ENCODE measurements around the gene DCUN1D3.

DCUN1D3 gene

GRCh38 chr16:20822521-20823325, 77.4 kb downstream of the DCUN1D3 start:
- Histone ChIP-seq H3K9me3 (no peaks in the 10 kb centered on the region), H3K27ac (no peak overlapping the region), H3K4me1 (ENCODE audit: control insufficient read depth in 1 of 2, insufficient read depth in 1 of 2, low read depth in 1 of 2, low read length in 1 of 2) (peaks cover 9 to 13% of the 10 kb centered on the region in 2 experiments), H3K4me3 (ENCODE audit: low read depth in 1 of 2, low read length in 1 of 2) (no peak overlapping the region), H3K27me3 (no peaks in the 10 kb centered on the region), H3K36me3 (peaks cover 22% of the 10 kb centered on the region)
- TF ChIP-seq CTCF (IDR thresholded peaks at IDR 0.05): no peak

- TF ChIP-seq CTCF (IDR thresholded peaks at IDR 0.05): no peak
- H3K36me3 ChIP-seq: peaks cover 23% of the 10 kb centered on the region
These were observed 78.5 kb downstream of the DCUN1D3 start for GRCh38 chr16:20821682-20822081.

GRCh38 chr16:20818929-20819585, 81.1 kb downstream of the DCUN1D3 start:
- H3K27ac ChIP-seq: no peak overlapping the region
- TF ChIP-seq CTCF (IDR thresholded peaks at IDR 0.05): no peak
- no peaks in the 10 kb centered on the region for H3K9me3 ChIP-seq
- H3K27me3 ChIP-seq: no peaks in the 10 kb centered on the region
- no peak overlapping the region for H3K4me3 ChIP-seq (ENCODE audit: low read depth in 1 of 2, low read length in 1 of 2)
- peaks cover 28% of the 10 kb centered on the region for H3K36me3 ChIP-seq
- peaks cover 9 to 13% of the 10 kb centered on the region in 2 experiments for H3K4me1 ChIP-seq (ENCODE audit: control insufficient read depth in 1 of 2, insufficient read depth in 1 of 2, low read depth in 1 of 2, low read length in 1 of 2)

More at GRCh38 chr16:20821682-20822081, 78.5 kb downstream of the DCUN1D3 start:
- no peak overlapping the region for H3K27ac ChIP-seq
- peaks cover 9 to 13% of the 10 kb centered on the region in 2 experiments for H3K4me1 ChIP-seq (ENCODE audit: control insufficient read depth in 1 of 2, insufficient read depth in 1 of 2, low read depth in 1 of 2, low read length in 1 of 2)
- H3K4me3 ChIP-seq (ENCODE audit: low read depth in 1 of 2, low read length in 1 of 2): no peak overlapping the region
- no peaks in the 10 kb centered on the region for H3K27me3 ChIP-seq
- H3K9me3 ChIP-seq: no peaks in the 10 kb centered on the region

- TF ChIP-seq CTCF (IDR thresholded peaks at IDR 0.05): no peak
- Histone ChIP-seq H3K27me3 (no peaks in the 10 kb centered on the region), H3K4me1 (ENCODE audit: control insufficient read depth in 1 of 2, insufficient read depth in 1 of 2, low read depth in 1 of 2, low read length in 1 of 2) (peaks cover 1 to 2% of the 10 kb centered on the region in 2 experiments), H3K9me3 (no peaks in the 10 kb centered on the region), H3K4me3 (ENCODE audit: low read depth in 1 of 2, low read length in 1 of 2) (no peak overlapping the region), H3K36me3 (peaks cover 28% of the 10 kb centered on the region), H3K27ac (no peak overlapping the region)
These were observed 85.4 kb downstream of the DCUN1D3 start for GRCh38 chr16:20814784-20815183.

GRCh38 chr16:20812510-20812909, 87.6 kb downstream of the DCUN1D3 start:
- H3K9me3 ChIP-seq: no peaks in the 10 kb centered on the region
- H3K36me3 ChIP-seq: peaks cover 26% of the 10 kb centered on the region
- no peaks in the 10 kb centered on the region for H3K27me3 ChIP-seq
- peaks cover 5% of the 10 kb centered on the region in 2 experiments for H3K4me1 ChIP-seq (ENCODE audit: control insufficient read depth in 1 of 2, insufficient read depth in 1 of 2, low read depth in 1 of 2, low read length in 1 of 2)
- TF ChIP-seq CTCF (IDR thresholded peaks at IDR 0.05): no peak
- H3K4me3 ChIP-seq (ENCODE audit: low read depth in 1 of 2, low read length in 1 of 2): no peak overlapping the region
- H3K27ac ChIP-seq: no peak overlapping the region

Measured in neutrophil (primary cell).